ENCODE results near the gene DUSP15.
"Not testable (repeated sequence)": the region's sequence is repeated elsewhere in the genome, so short reads cannot be mapped to it uniquely, and the experiment has no call there.

The DUSP15 gene

DNA sequence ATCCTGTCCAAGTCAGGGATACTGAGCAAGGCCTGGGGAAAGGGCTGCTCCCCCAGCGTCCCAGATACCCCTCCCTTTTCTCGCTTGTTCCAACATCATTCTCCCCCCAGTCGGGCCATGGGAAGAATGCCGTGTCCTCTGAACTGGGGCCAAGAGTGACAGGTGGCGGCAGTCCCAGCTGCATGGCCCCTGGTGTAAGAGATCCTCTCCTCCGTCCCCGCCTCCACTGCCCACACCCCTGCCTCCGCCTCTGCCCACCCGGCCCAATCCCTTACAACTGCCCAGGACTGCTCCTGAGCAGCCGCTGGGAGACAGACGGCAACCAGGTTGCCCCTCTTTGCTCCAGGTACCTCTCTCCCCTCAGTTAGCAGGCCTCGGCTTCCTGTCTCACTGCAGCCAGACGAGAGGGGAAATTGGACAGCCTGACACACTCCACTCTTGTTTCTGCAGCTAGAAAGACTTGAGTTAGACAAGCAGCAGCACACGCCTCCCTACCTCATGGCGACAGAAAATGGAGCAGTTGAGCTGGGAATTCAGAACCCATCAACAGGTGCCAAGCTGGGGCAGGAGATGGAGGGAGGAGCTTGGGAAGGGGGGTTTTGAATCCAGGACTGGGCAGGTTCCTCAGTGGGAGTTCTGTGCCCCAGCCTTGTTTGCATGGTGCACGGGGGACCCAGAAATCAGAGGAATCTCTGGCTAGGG is 51.1 kb downstream of the DUSP15 start, which contains the start of gene MYLK2:
MYLK2 (plus strand) TSS at position 274 of the 702 bp plus-strand sequence; CDS start at position 499, 225 bp downstream.
- no peak for DNase-seq

DNA sequence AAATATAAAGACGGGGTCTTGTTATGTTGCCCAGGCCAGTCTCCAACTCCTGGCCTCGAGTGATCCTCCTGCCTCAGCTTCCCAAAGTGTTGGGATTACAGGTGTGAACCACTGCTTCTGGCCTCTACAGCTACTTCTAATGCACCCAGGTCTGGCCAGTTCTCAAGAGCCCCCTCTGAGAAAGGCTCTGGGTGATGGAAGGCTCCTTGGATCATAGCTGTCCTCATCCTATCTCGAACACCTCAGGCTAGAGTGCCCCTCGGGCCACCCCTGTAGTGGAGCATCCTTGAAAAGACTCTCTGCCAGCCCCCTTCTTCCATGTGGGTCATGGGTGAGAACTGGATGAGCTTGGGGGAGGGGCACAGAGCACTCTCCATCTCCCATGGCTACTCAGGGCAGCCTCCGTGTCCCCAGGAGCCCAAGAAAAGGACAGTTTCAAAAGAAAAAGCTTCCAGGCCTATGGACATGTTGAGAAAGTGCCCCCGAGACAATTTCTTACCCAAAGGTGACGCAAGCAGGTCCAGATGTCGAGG is 51.9 kb downstream of the DUSP15 start:
- no peak for DNase-seq

DNA sequence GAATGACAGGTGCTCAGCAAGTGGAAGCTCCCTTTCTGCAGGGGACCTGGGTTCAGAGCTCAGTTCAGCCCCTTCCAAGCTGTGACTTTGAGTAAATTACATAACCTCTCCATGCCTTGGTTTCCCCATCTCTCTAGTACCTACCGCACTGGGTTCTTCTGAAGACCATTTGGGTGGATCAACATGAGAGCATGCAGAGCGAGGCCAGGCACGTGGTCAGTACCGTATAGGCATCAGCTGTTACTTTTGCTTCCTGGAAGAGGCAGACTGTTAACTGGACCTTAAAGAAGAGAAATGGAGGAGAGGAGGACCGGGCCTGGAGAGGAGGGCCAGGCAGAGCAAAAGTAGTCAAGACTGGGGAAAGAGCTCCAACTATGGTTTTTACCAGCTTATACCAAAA is 52.9 kb downstream of the DUSP15 start:
- DNase-seq = no peak

DNA sequence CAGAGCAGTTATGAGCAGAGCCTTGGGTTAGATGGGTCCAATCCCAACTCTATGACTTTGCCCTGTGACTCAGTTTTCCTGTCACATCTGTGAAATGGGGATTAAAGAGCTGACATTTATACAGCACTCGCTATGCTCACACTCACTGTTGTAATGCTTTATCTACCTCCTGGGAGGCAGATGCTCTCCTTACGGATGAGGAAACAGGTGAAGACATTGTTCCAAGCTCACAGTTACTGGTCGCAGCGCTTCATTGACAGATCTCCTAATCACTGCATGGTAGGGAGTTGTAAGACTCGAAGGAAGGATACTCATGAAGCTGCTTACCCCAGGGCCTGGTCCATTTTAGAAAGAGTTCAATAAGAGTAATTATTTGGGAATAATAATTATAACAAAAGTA is 54.1 kb downstream of the DUSP15 start:
- no peak for DNase-seq

DNA sequence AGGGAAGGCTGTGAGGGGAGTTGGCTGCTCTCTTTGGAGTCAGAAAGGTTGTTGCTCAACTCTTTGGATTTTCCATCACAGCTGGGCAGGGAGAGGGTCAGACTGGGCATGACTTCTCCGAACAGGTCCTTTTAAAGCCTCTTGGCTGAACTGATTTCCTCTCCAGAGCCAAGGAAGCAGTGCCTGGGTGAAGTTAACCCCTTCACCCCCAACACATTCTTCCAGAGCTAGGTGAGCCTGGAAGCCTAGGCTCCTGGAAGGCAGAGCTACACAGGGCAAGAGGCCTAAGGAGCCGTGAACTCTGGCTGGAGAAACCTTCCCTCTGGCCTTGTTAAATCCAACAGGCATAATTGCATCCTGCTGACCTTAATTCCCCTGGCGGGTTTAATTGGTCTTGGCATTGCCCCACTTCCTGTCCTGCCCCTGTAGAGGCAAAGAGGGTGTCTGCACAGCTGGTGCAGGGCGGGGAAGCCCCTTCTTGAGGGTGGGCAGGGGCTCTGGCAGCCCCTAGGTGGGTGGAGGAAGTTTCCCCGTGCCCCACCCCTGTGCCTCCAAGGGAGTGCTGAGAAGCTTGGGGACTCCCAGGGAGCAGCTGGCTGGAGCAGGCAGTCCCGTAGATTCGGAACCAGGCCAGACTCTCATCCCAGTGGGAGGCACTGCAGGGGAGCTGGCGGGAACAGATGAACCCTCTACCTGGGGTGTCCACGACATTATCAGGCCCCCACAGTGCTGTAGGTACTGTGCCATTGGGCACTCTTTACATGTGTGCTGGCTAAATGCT is 54.7 kb downstream of the DUSP15 start:
- no peak for DNase-seq

DNA sequence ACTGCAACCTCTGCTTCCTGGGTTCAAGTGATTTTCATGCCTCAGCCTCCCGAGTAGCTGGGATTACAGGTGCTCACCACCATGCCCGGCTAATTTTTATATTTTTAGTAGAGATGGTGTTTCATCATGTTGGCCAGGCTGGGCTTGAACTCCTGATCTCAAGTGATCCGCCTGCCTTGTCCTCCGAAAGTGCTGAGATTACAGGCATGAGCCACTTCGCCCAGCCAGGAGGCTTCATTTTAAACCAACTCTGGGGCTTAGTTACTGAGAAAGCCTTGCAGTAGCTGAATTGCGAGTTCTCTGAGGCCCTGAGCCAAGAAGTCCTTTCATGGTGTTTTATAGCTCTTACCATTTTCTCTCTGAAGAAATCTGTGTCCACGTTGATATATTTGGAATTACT is 56.2 kb downstream of the DUSP15 start:
- DNase-seq = not testable (repeated sequence)

DNA sequence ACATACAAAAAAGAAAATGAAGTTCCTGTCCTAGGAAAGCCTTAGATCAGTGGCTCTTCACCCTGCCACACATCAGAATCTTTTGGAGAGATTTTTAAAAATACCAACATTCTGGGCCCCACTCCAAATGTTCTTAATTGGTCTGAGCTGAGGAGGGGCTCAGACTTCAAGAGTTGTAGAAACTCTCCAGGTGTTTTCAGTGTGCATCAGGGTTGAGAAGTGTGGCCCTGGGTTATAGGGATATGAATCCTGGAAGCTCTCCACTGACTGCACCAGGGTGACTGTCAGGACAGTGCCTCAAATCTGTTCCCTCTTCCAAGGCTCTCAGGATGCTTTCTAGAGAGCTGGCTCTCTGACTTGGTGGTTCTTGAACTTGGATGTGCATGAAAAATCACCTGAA is 56.7 kb downstream of the DUSP15 start:
- no peak for DNase-seq

DNA sequence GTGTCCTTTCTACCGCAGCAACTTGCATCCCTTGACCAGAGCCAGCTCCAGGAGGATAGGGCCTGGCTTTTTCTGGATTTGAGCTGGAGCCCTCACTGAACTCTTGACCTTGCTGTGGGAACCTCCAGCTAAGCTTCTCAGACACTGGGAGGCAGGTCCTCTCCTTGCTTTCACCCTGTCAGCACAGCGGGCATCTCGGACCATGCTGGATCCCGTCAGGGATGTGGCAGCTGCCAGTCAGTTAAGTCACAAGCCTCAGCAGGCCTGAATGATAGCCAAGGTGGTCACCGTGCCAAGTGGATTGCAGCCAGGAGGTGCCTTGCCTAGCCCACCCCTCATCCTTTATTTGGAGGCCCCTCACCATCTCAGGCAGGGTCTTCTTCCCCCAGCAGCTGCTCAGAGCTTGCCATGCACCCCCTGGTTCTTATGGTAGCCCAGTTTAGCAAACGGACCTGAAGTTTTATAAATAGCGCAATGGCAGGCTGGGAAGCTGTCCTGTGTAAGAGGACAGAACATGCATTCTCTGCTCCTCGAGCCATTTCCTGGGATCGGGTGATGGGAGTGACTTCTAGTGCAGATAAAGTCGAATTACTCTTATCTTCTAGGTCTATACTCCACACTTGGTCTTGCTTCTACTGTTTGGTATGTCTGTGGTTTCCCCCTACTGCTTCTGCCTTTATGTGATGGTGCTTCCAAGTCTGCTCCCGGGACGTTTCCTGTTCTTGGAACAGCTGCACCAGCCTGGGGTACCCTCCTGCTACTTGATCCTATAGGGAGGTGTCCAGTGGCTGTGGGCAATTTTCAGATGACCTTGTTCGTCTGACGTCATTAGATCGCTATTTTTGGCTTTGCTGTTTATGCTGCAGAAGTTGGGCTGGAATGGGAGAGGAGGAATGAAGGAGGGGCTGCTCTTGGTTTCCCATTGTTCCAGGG is 58.3 kb downstream of the DUSP15 start:
- no peak for DNase-seq

DNA sequence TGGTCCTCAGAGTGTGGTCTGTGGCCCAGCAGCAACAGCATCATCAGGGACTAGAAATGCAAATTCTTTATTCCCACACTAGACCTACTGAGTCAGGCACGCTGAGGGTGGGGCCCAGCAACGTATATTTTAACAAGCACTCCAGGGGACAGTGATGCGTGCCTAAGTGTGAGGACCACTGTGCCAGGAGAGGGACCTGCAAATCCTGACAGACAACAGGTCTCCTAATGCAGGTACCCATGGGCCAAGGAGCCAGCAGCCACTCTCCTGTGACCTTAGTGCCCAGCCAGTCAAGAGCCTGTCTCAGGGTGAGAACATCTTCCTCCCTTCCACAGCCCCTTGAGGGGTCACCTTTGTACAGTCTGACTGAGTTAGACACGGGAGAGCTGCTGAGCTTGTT is 59.1 kb downstream of the DUSP15 start:
- no peak for DNase-seq

Measured in activated gamma-delta T cell (primary cell).